HUES64 (cell line): ENCODE data around the gene CPA1.

ENCODE experiments used
- H3K27ac ChIP-seq: 2 replicates; pipeline ENCODE4 v1.7.0; 2013; ENCODE audit warnings: low read depth, low read length, inconsistent platforms
- H3K27me3 ChIP-seq: 2 replicates; pipeline ENCODE4 v1.6.1; 2013; ENCODE audit warnings: mild to moderate bottlenecking, low read length; ENCODE audit not compliant: insufficient read depth
- H3K36me3 ChIP-seq: 2 replicates; pipeline ENCODE4 v1.6.1; 2013; ENCODE audit warnings: mild to moderate bottlenecking, low read length; ENCODE audit not compliant: insufficient read depth
- H3K4me1 ChIP-seq: 2 replicates; pipeline ENCODE4 v1.6.1; 2013; ENCODE audit warnings: mild to moderate bottlenecking, low read length, moderate library complexity; ENCODE audit not compliant: insufficient read depth
- H3K4me3 ChIP-seq: 2 replicates; pipeline ENCODE4 v1.5.1; 2013; ENCODE audit warnings: mild to moderate bottlenecking, low read length, moderate library complexity
- H3K9ac ChIP-seq: 2 replicates; pipeline ENCODE4 v1.6.1; 2013; ENCODE audit warnings: mild to moderate bottlenecking, low read depth, low read length
- H3K9me3 ChIP-seq: 2 replicates; pipeline ENCODE4 v1.6.1; 2013; ENCODE audit warnings: low read depth, low read length; ENCODE audit not compliant: insufficient read depth
- WGBS: fragments of 150-250, 120-280 bp; methylation state at CpG from one replicate; pipeline ENCODE4 v1.1.7; 2013; ENCODE audit warnings: missing lambda C conversion rate; 5-methylcytosine and 5-hydroxymethylcytosine counted together

Gene CPA1

GRCh38 chr7:130433301-130433700 is 53.0 kb downstream of the CPA1 start:
- 91% methylated on average over 1 of the region's 1 CpG for WGBS
- no peak overlapping the region for H3K27ac ChIP-seq
- H3K4me3 ChIP-seq: no peak overlapping the region
- no peaks in the 10 kb centered on the region for H3K36me3 ChIP-seq
- no peak overlapping the region for H3K9ac ChIP-seq
- no peaks in the 10 kb centered on the region; the same call in 1 of the 2 replicates for H3K4me1 ChIP-seq
- H3K27me3 ChIP-seq: no peaks in the 10 kb centered on the region
- no peaks in the 10 kb centered on the region for H3K9me3 ChIP-seq

GRCh38 chr7:130435311-130435854 is 55.1 kb downstream of the CPA1 start:
- no peaks in the 10 kb centered on the region for H3K9me3 ChIP-seq
- H3K27ac ChIP-seq: no peak overlapping the region
- H3K4me3 ChIP-seq: no peak overlapping the region
- 100% methylated on average over 2 of the region's 2 CpGs for WGBS
- H3K9ac ChIP-seq: no peak overlapping the region
- H3K36me3 ChIP-seq: no peaks in the 10 kb centered on the region
- no peaks in the 10 kb centered on the region for H3K27me3 ChIP-seq
- H3K4me1 ChIP-seq: no peaks in the 10 kb centered on the region; the same call in 1 of the 2 replicates

DNA sequence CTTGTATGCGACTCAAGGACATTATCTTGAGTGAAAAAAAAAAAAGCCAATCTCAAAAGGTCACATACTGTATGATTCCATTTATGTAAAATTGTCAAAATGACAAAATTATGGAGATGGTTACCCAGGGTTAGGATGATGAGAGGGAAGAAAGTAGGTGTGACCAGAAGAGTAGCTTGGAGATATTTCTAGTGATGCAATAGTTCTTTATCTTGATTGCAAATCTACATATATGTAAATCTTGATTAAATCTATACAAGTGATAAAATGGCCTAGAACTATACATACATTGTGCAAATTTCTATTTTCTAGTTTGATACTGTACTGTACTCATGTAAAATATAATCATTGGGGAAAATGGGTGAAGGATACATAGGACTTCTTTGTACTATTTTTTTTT is 56.0 kb downstream of the CPA1 start:
- H3K27me3 ChIP-seq: no peaks in the 10 kb centered on the region
- no peaks in the 10 kb centered on the region for H3K36me3 ChIP-seq
- no peaks in the 10 kb centered on the region for H3K9me3 ChIP-seq
- WGBS: 82% methylated on average over 1 of the region's 1 CpG
- H3K27ac ChIP-seq: no peak overlapping the region
- H3K9ac ChIP-seq: no peak overlapping the region
- H3K4me1 ChIP-seq: peaks cover under 1% of the 10 kb centered on the region
- H3K4me3 ChIP-seq: no peak overlapping the region
